Measurements from ENCODE around the gene S100A5. TPM values are rescaled to one million over a fixed set of nuclear protein-coding genes. Genes with fewer than 3 reads are reported as not detected.
A peak's percentile ranks its signal among the peaks of the same experiment; 100 is the strongest.

Gene S100A5
- total and polyA plus RNA-seq, 9 of the 15 experiments (the other 6 are each of a cell fraction or from before 2014, with no cell fraction given): 0.56 to 1.4 (median 0.64) TPM; not detected in 5

DNA sequence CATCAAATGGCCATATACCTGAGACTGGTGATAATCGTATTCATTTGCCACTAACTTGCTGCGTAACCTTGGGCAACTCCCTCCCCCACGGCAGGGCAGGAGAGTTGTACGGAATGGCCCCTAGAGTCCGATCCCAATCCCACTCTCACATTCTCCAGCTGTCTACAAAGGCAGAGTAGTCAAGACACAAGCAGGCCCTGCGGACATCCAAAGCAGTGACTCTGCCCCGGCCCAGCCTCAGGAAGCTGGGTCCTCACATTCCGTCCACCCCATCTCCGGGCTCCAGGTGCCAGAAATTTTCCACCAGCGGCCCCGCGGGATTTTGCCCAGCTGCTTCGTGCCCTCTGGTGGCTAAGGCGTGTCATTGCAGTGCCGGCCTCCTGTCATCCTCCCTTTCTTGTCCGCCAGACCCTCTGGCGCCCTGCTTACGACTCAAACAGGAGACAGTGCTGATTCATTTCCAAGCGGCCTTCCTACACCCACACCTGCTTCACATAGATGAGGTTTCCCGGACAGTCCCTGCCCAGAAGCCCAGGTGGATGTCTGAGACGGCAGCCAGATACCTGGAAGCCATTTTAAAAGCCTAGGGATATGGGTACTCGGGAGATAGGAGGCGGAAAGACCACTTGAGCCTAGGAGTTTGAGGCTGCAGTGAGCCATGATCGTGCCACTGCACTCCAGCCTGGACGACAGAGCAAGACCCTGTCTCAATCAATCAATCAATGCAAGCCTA, 27.8 kb upstream of the S100A5 start (continued):
- peak; percentile 45 for TF ChIP-seq FOSL1 (tag; conservative IDR thresholded peaks at IDR 0.05)
- TF ChIP-seq, protein P1, sequence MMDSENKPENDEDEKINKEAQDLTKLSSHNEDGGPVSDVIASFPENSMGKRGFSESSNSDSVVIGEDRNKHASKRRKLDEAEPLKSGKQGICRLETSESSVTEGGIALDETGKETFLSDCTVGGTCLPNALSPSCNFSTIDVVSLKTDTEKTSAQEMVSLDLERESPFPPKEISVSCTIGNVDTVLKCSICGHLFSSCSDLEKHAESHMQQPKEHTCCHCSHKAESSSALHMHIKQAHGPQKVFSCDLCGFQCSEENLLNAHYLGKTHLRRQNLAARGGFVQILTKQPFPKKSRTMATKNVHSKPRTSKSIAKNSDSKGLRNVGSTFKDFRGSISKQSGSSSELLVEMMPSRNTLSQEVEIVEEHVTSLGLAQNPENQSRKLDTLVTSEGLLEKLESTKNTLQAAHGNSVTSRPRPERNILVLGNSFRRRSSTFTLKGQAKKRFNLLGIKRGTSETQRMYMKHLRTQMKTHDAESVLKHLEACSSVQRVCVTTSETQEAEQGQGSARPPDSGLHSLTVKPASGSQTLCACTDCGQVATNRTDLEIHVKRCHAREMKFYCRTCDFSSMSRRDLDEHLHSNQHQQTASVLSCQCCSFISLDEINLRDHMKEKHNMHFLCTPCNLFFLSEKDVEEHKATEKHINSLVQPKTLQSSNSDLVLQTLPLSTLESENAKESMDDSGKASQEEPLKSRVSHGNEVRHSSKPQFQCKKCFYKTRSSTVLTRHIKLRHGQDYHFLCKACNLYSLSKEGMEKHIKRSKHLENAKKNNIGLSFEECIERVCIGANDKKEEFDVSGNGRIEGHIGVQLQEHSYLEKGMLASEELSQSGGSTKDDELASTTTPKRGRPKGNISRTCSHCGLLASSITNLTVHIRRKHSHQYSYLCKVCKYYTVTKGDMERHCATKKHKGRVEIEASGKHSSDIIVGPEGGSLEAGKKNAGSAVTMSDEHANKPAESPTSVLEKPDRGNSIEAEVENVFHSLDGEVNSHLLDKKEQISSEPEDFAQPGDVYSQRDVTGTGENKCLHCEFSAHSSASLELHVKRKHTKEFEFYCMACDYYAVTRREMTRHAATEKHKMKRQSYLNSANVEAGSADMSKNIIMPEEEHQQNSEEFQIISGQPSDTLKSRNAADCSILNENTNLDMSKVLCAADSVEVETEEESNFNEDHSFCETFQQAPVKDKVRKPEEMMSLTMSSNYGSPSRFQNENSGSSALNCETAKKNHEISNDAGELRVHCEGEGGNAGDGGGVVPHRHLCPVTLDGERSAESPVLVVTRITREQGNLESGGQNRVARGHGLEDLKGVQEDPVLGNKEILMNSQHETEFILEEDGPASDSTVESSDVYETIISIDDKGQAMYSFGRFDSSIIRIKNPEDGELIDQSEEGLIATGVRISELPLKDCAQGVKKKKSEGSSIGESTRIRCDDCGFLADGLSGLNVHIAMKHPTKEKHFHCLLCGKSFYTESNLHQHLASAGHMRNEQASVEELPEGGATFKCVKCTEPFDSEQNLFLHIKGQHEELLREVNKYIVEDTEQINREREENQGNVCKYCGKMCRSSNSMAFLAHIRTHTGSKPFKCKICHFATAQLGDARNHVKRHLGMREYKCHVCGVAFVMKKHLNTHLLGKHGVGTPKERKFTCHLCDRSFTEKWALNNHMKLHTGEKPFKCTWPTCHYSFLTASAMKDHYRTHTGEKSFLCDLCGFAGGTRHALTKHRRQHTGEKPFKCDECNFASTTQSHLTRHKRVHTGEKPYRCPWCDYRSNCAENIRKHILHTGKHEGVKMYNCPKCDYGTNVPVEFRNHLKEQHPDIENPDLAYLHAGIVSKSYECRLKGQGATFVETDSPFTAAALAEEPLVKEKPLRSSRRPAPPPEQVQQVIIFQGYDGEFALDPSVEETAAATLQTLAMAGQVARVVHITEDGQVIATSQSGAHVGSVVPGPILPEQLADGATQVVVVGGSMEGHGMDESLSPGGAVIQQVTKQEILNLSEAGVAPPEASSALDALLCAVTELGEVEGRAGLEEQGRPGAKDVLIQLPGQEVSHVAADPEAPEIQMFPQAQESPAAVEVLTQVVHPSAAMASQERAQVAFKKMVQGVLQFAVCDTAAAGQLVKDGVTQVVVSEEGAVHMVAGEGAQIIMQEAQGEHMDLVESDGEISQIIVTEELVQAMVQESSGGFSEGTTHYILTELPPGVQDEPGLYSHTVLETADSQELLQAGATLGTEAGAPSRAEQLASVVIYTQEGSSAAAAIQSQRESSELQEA (IDR thresholded peaks at IDR 0.05; ENCODE audit: low read depth): no peak
- TF ChIP-seq ZFP1 (CRISPR knock-in tag; IDR thresholded peaks at IDR 0.05): no peak
- TF ChIP-seq DPF2 (IDR thresholded peaks at IDR 0.05): peak; percentile 34
- TF ChIP-seq, protein P2, sequence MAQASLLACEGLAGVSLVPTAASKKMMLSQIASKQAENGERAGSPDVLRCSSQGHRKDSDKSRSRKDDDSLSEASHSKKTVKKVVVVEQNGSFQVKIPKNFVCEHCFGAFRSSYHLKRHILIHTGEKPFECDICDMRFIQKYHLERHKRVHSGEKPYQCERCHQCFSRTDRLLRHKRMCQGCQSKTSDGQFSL (CRISPR knock-in tag; IDR thresholded peaks at IDR 0.05): 0 out of 2 replicates have a peak, but pooled peaks have one; percentile 18
- TF ChIP-seq, protein P2 (tag; IDR thresholded peaks at IDR 0.05): no peak
- TF ChIP-seq CBX5 (IDR thresholded peaks at IDR 0.05; ENCODE audit: borderline replicate concordance, low read depth): 0 out of 2 replicates have a peak, but pooled peaks have one; percentile 17
- TF ChIP-seq ATF1 (CRISPR knock-in tag; IDR thresholded peaks at IDR 0.05): 0 out of 2 replicates have a peak, but pooled peaks have one; percentile 25
- TF ChIP-seq ATF1 (tag; IDR thresholded peaks at IDR 0.05): peak; percentile 53
- peak; percentile 58 for TF ChIP-seq EGR1 (conservative IDR thresholded peaks at IDR 0.05)
- peak; percentile 32 for TF ChIP-seq DACH1 (IDR thresholded peaks at IDR 0.05; ENCODE audit: partially characterized antibody)
- no peak for TF ChIP-seq BRF1 (IDR thresholded peaks at IDR 0.05; ENCODE audit: borderline replicate concordance, extremely low read depth, insufficient read length)
- peak; percentile 3 for TF ChIP-seq ZFP36 (IDR thresholded peaks at IDR 0.05; ENCODE audit: low read depth, low read length, partially characterized antibody)
- peak; percentile 51; the same call in 1 of the 2 replicates for TF ChIP-seq STAG1 (CRISPR knock-in tag; IDR thresholded peaks at IDR 0.05; ENCODE audit: borderline replicate concordance)
- peak; percentile 48; the same call in 1 of the 2 replicates for TF ChIP-seq POLR2G (IDR thresholded peaks at IDR 0.05; ENCODE audit: low read depth, low read length)
- peak; percentile 85 for TF ChIP-seq NFE2 (IDR thresholded peaks at IDR 0.05; ENCODE audit: low read depth)
- TF ChIP-seq RNF2 (IDR thresholded peaks at IDR 0.05): peak; percentile 31; the same call in 1 of the 2 replicates
- TF ChIP-seq JUND (IDR thresholded peaks at IDR 0.05; ENCODE audit: borderline replicate concordance, low read depth, low read length): peak; percentile 75
- peak; percentile 37; the same call in 1 of the 3 replicates for TF ChIP-seq JUND (tag; IDR thresholded peaks at IDR 0.05; ENCODE audit: borderline replicate concordance, low read depth, low read length)
- TF ChIP-seq, protein P3, sequence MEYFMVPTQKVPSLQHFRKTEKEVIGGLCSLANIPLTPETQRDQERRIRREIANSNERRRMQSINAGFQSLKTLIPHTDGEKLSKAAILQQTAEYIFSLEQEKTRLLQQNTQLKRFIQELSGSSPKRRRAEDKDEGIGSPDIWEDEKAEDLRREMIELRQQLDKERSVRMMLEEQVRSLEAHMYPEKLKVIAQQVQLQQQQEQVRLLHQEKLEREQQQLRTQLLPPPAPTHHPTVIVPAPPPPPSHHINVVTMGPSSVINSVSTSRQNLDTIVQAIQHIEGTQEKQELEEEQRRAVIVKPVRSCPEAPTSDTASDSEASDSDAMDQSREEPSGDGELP (CRISPR knock-in tag; IDR thresholded peaks at IDR 0.05; ENCODE audit: borderline replicate concordance): peak; percentile 97

Data from K562 (cell line).